HG03039 (cell line): ENCODE measurements around the gene NPM1.
A peak's percentile ranks its signal among the peaks of the same experiment; 100 is the strongest.
"Not testable (repeated sequence)": the region's sequence is repeated elsewhere in the genome, so short reads cannot be mapped to it uniquely, and the experiment has no call there.

Source experiments
- ATAC-seq: cut with Tn5 transposase; IDR thresholded peaks from one replicate; pipeline ENCODE4 v1.9.1; 2021; ENCODE audit warnings: mild to moderate bottlenecking, moderate library complexity; ENCODE audit not compliant: unreplicated experiment

Gene NPM1

GRCh38 chr5:171410181-171410580 is 22.5 kb downstream of the NPM1 start:
- ATAC-seq: no peak

- ATAC-seq: no peak
Measured at GRCh38 chr5:171412186-171412585, 24.5 kb downstream of the NPM1 start.

- no peak for ATAC-seq
Measured at GRCh38 chr5:171413153-171413910, 25.7 kb downstream of the NPM1 start.

- not testable (repeated sequence) for ATAC-seq
Measured at GRCh38 chr5:171413993-171414392, 26.3 kb downstream of the NPM1 start.

GRCh38 chr5:171415115-171415730 is 27.6 kb downstream of the NPM1 start:
- ATAC-seq: no peak

GRCh38 chr5:171416160-171417049 is 28.8 kb downstream of the NPM1 start:
- ATAC-seq: no peak

GRCh38 chr5:171418316-171418981 is 30.8 kb downstream of the NPM1 start:
- peak; percentile 68 for ATAC-seq

- ATAC-seq: no peak
Measured at GRCh38 chr5:171418982-171419687, 31.5 kb downstream of the NPM1 start, which contains the start of gene FGF18. Gene FGF18, plus strand, starts transcription at chr5:171419647. Its CDS starts 553 bp downstream, at chr5:171420200.

GRCh38 chr5:171419688-171420430 is 32.2 kb downstream of the NPM1 start:
- no peak for ATAC-seq

GRCh38 chr5:171420431-171421241 is 33.0 kb downstream of the NPM1 start:
- ATAC-seq: no peak

GRCh38 chr5:171421331-171422262 is 33.9 kb downstream of the NPM1 start:
- ATAC-seq: no peak

GRCh38 chr5:171422495-171422894 is 34.8 kb downstream of the NPM1 start:
- no peak for ATAC-seq

GRCh38 chr5:171422902-171423663 is 35.4 kb downstream of the NPM1 start:
- ATAC-seq: no peak

- no peak for ATAC-seq
Measured at GRCh38 chr5:171424726-171425125, 37.1 kb downstream of the NPM1 start.

- ATAC-seq: no peak
Measured at GRCh38 chr5:171425596-171426244, 38.1 kb downstream of the NPM1 start.

GRCh38 chr5:171426266-171426665 is 38.6 kb downstream of the NPM1 start:
- no peak for ATAC-seq
